ENCODE measurements around the gene KSR2. TPM values are rescaled to one million over a fixed set of nuclear protein-coding genes. Genes with fewer than 3 reads are reported as not detected.

Gene KSR2
- total RNA-seq (under 0.01 and 0.04 TPM in 2 replicates), polyA plus RNA-seq (0.02 TPM in 2 replicates)

DNA sequence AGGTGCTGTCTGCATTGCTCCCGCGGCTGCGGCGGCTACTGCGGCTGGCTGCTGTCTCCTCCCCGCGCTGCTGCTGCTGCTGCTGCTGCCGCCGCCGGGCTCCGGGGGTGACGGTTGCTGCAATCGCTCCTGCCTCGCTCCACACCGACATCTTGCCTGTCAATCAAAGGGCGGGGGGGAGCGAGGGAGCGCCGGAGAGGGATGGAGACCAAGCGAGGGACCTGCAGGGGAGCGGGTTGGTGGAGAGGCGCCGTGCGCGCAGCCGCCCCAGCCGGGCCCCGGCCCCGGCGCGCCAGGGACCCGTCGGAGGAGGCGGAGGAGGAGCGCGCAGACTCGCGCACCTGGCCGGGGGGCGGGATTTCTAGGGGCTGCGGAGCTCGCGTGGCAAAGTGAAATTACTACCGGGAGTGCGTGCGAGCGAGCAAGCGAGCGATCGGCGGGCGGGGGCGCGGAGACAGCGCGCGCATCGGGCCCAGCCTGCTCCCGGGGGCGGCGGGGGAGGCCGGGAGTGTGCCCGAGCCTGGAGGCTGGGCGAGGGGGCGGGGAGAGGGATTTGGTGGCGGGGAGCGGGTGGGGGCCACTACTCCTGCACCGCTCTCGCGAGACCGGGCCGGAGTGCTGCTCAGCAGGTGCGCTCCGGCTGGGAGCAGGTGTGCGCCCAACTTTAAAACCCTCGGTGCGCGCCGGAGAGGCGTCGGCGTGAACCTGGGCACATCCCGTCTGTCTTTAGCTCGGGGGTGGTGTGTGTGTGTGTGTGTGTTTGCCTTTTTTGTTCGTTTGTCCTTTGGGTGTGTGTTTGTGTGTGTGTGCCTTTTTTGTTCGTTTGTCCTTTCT is at the start of gene KSR2:
KSR2 (minus strand) TSS at position 165 of the 834 bp plus-strand sequence. CDS start 735 bp downstream, outside the sequence.
- Histone ChIP-seq H3K27ac (no peak within 1 kb of the TSS), H3K9me3 (ENCODE audit: low read depth) (no peaks in the 10 kb centered on the region), H3K4me3 (peak within 1 kb of the TSS; percentile 43), H3K36me3 (no peaks in the 10 kb centered on the region), H3K4me1 (ENCODE audit: low read depth) (no peaks in the 10 kb centered on the region), H3K27me3 (peaks cover 63% of the 10 kb centered on the region)
- peak; percentile 15 to 74 for DNase-seq (ENCODE audit: low read depth in 1 of 2, low spot score in 1 of 2)
- TF ChIP-seq, protein P1, sequence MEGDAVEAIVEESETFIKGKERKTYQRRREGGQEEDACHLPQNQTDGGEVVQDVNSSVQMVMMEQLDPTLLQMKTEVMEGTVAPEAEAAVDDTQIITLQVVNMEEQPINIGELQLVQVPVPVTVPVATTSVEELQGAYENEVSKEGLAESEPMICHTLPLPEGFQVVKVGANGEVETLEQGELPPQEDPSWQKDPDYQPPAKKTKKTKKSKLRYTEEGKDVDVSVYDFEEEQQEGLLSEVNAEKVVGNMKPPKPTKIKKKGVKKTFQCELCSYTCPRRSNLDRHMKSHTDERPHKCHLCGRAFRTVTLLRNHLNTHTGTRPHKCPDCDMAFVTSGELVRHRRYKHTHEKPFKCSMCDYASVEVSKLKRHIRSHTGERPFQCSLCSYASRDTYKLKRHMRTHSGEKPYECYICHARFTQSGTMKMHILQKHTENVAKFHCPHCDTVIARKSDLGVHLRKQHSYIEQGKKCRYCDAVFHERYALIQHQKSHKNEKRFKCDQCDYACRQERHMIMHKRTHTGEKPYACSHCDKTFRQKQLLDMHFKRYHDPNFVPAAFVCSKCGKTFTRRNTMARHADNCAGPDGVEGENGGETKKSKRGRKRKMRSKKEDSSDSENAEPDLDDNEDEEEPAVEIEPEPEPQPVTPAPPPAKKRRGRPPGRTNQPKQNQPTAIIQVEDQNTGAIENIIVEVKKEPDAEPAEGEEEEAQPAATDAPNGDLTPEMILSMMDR (IDR thresholded peaks at IDR 0.05; ENCODE audit: low read depth, low read length), result no peak

DNA sequence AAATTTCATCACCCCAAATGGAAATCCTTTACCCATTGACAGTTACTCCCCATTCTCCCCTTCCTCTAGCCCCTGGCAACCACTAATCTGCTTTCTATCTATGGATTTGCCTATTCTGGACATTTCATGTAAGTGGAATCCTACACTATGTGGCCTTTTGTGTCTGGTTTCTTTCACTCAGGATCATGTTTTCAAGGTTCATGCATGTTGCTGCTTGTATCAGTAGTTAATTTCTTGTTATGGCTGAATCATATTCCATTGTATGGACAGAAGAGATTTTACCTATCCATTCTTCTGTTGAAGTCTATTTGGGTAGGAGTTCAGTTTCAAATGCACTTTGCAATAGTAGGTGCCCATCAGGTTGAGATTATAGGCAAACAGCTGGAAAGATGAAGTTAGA is 49.1 kb upstream of the KSR2 start:
- H3K27ac ChIP-seq, result no peak overlapping the region
- TF ChIP-seq, protein P1 (IDR thresholded peaks at IDR 0.05; ENCODE audit: low read depth, low read length), result no peak
- H3K4me1 ChIP-seq (ENCODE audit: low read depth), result peaks cover 9% of the 10 kb centered on the region
- no peak overlapping the region for H3K4me3 ChIP-seq
- no peaks in the 10 kb centered on the region for H3K9me3 ChIP-seq (ENCODE audit: low read depth)
- no peak for DNase-seq (ENCODE audit: low read depth in 1 of 2, low spot score in 1 of 2)
- no peaks in the 10 kb centered on the region for H3K27me3 ChIP-seq
- H3K36me3 ChIP-seq, result peaks cover 15% of the 10 kb centered on the region

DNA sequence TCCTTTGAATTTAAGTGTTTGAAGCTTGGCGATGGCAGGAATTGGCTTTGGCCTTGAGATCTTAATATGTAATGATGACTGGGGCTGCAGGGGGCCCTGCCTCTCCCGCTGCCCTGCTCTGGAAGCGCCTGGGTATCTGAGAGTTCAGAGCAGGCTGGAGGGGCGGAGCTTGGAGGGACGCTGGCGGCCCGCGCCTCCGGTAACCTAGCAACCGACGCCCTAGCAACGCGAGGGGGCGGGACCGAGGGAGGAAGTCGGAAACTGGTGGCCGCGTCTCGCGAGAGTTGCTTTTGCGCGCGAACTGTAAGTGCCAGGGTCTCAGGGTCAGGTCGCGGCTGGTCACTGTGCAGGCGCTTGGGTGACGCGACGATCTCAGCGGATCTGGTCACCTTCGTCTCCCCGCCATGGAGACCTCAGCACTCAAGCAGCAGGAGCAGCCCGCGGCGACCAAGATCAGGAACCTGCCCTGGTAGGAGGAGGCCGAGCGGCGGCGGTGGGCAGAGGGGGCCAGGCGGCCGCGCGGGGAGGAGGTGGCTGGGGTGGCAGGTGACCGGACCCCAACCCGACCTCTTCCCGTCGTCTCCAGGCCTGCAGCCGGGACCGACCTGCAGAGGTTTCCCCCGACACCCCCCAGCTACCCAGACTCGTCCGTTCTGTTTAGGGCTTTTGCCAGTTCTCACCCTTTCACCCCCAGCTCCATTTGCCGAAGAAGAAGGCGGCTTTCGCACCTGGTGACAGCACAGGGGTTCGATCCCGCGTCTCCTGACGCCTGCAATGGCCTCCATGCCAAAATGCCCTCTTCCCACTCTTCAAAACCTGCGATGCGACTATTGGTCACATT is 47.9 kb upstream of the KSR2 start, which contains the start of gene RFC5:
RFC5 (plus strand) TSS at position 280 of the 841 bp plus-strand sequence; CDS start at position 405, 125 bp downstream.
- Histone ChIP-seq H3K27me3 (no peaks in the 10 kb centered on the region), H3K36me3 (peaks cover 10% of the 10 kb centered on the region), H3K4me1 (ENCODE audit: low read depth) (peaks cover 9% of the 10 kb centered on the region), H3K9me3 (ENCODE audit: low read depth) (no peaks in the 10 kb centered on the region), H3K4me3 (peak within 1 kb of the TSS; percentile 75), H3K27ac (no peak within 1 kb of the TSS)
- TF ChIP-seq, protein P1 (IDR thresholded peaks at IDR 0.05; ENCODE audit: low read depth, low read length), result no peak
- peak; percentile 98 to 100 for DNase-seq (ENCODE audit: low read depth in 1 of 2, low spot score in 1 of 2)

DNA sequence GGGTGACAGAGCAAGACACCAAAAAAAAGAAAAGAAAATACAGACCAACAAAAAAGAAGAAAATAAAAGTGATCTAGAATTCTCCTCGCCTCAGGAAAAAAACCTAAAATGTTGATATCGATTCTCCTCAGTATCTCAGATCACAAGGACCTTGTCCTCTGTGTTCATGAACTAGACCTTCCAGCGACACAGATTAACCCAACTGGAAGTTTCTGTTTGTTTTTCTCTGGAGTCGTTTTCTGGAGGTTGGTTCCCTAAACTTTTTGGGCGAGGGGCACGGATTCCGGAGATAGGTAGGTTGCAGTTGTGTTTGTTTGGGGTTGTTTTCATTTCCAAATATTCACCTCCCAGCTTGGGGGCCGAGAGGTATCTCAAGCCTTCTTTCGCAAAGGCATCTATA is 47.2 kb upstream of the KSR2 start:
- no peak for DNase-seq (ENCODE audit: low read depth in 1 of 2, low spot score in 1 of 2)
- no peak overlapping the region for H3K4me3 ChIP-seq
- no peaks in the 10 kb centered on the region for H3K27me3 ChIP-seq
- no peak overlapping the region for H3K27ac ChIP-seq
- H3K36me3 ChIP-seq, result peaks cover 10% of the 10 kb centered on the region
- TF ChIP-seq, protein P1 (IDR thresholded peaks at IDR 0.05; ENCODE audit: low read depth, low read length), result no peak
- peaks cover 9% of the 10 kb centered on the region for H3K4me1 ChIP-seq (ENCODE audit: low read depth)
- no peaks in the 10 kb centered on the region for H3K9me3 ChIP-seq (ENCODE audit: low read depth)

DNA sequence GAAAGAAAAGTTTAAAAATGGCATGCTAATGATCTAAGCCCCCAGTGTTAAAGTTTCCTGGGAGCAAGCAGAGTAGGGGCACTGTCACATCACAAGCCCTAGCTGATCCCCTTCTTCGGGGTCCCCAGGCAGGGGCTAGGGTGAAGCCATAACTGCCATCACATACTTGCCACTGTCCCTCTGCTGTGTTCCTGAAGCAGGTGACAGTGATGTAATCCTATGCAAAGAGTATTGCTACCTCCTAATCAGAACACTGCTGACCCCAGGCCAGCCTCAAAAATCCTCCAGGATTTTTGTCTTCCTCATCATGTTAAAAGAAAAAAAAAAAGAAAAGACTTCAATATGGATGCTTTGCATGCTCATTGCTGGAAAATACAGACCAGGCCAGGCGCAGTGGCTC is 46.5 kb upstream of the KSR2 start:
- H3K27me3 ChIP-seq, result no peaks in the 10 kb centered on the region
- no peak overlapping the region for H3K27ac ChIP-seq
- H3K4me3 ChIP-seq, result no peak overlapping the region
- no peak for DNase-seq (ENCODE audit: low read depth in 1 of 2, low spot score in 1 of 2)
- peaks cover 10% of the 10 kb centered on the region for H3K36me3 ChIP-seq
- no peaks in the 10 kb centered on the region for H3K9me3 ChIP-seq (ENCODE audit: low read depth)
- TF ChIP-seq, protein P1 (IDR thresholded peaks at IDR 0.05; ENCODE audit: low read depth, low read length), result no peak
- peaks cover 9% of the 10 kb centered on the region for H3K4me1 ChIP-seq (ENCODE audit: low read depth)
